ENCODE results near the gene OR5AU1. TPM values are rescaled to one million over a fixed set of nuclear protein-coding genes. Genes with fewer than 3 reads are reported as not detected.

Gene OR5AU1
- total RNA-seq, 4 donors from 2014 or later = not detected

- H3K36me3 ChIP-seq = peaks cover 0 to 11% (median 0%) of the 10 kb centered on the region in 4 donors
- intact Hi-C loops (cut with DNase I; ENCODE audit: low total_unique reads) (no loop called here), in situ Hi-C loops (cut with MboI; ENCODE audit: low pct_ligation_motif_present in 1 of 4, low pct_unique_long_range_greater_than_20kb in 1 of 4, low sequenced_read_pairs in 3 of 4) (no loop called here)
- H3K27me3 ChIP-seq = no peaks in the 10 kb centered on the region
- no peak overlapping the region for H3K27ac ChIP-seq
- no peak overlapping the region for H3K4me3 ChIP-seq
- TF ChIP-seq POLR2A (IDR thresholded peaks at IDR 0.05) = no peak
- TF ChIP-seq CTCF (IDR thresholded peaks at IDR 0.05) = no peak
- no peak for TF ChIP-seq EP300 (IDR thresholded peaks at IDR 0.05; ENCODE audit: low read depth)
- no peak for TF ChIP-seq POLR2AphosphoS5 (IDR thresholded peaks at IDR 0.05)
- no peak for DNase-seq
- H3K4me1 ChIP-seq = no peaks in the 10 kb centered on the region
- no peaks in the 10 kb centered on the region for H3K9me3 ChIP-seq
- 86 to 88% methylated on average over 4 of the region's 4 CpGs for WGBS, 2 donors (ENCODE audit: low coverage in 1 of 2)
These were observed 46.8 kb upstream of the OR5AU1 start for GRCh38 chr14:21202463-21203358.

- no peaks in the 10 kb centered on the region for H3K4me1 ChIP-seq
- in situ Hi-C loops (cut with MboI; ENCODE audit: low pct_ligation_motif_present in 1 of 4, low pct_unique_long_range_greater_than_20kb in 1 of 4, low sequenced_read_pairs in 3 of 4) (no loop called here), intact Hi-C loops (cut with DNase I; ENCODE audit: low total_unique reads) (no loop called here)
- 62 to 79% methylated on average over 8 to 12 of the region's 12 CpGs for WGBS, 2 donors (ENCODE audit: low coverage in 1 of 2)
- TF ChIP-seq EP300 (IDR thresholded peaks at IDR 0.05; ENCODE audit: low read depth) (no peak), CTCF (IDR thresholded peaks at IDR 0.05) (no peak), POLR2A (IDR thresholded peaks at IDR 0.05) (no peak), POLR2AphosphoS5 (IDR thresholded peaks at IDR 0.05) (no peak)
- H3K27me3 ChIP-seq = no peaks in the 10 kb centered on the region
- H3K4me3 ChIP-seq = no peak overlapping the region
- peaks cover 0 to 5% (median 0%) of the 10 kb centered on the region in 4 donors for H3K36me3 ChIP-seq
- H3K27ac ChIP-seq = no peak overlapping the region
- H3K9me3 ChIP-seq = no peaks in the 10 kb centered on the region
- no peak for DNase-seq
These were observed 46.0 kb upstream of the OR5AU1 start for GRCh38 chr14:21201732-21202462.

- WGBS, 2 donors (ENCODE audit: low coverage in 1 of 2) = 79 to 86% methylated on average over 5 of the region's 5 CpGs
- intact Hi-C loops (cut with DNase I; ENCODE audit: low total_unique reads) (no loop called here), in situ Hi-C loops (cut with MboI; ENCODE audit: low pct_ligation_motif_present in 1 of 4, low pct_unique_long_range_greater_than_20kb in 1 of 4, low sequenced_read_pairs in 3 of 4) (no loop called here)
- Histone ChIP-seq H3K9me3 (no peaks in the 10 kb centered on the region), H3K4me3 (no peak overlapping the region), H3K27ac (no peak overlapping the region), H3K4me1 (no peaks in the 10 kb centered on the region), H3K27me3 (no peaks in the 10 kb centered on the region), H3K36me3 (no peaks in the 10 kb centered on the region)
- DNase-seq = no peak
- TF ChIP-seq POLR2A (IDR thresholded peaks at IDR 0.05) (no peak), EP300 (IDR thresholded peaks at IDR 0.05; ENCODE audit: low read depth) (no peak), POLR2AphosphoS5 (IDR thresholded peaks at IDR 0.05) (no peak), CTCF (IDR thresholded peaks at IDR 0.05) (no peak)
These were observed 45.0 kb upstream of the OR5AU1 start for GRCh38 chr14:21200752-21201461.

Measured in transverse colon (tissue), 4 donors.